Measurements from ENCODE around the gene TMEM184B.

TMEM184B gene

DNA sequence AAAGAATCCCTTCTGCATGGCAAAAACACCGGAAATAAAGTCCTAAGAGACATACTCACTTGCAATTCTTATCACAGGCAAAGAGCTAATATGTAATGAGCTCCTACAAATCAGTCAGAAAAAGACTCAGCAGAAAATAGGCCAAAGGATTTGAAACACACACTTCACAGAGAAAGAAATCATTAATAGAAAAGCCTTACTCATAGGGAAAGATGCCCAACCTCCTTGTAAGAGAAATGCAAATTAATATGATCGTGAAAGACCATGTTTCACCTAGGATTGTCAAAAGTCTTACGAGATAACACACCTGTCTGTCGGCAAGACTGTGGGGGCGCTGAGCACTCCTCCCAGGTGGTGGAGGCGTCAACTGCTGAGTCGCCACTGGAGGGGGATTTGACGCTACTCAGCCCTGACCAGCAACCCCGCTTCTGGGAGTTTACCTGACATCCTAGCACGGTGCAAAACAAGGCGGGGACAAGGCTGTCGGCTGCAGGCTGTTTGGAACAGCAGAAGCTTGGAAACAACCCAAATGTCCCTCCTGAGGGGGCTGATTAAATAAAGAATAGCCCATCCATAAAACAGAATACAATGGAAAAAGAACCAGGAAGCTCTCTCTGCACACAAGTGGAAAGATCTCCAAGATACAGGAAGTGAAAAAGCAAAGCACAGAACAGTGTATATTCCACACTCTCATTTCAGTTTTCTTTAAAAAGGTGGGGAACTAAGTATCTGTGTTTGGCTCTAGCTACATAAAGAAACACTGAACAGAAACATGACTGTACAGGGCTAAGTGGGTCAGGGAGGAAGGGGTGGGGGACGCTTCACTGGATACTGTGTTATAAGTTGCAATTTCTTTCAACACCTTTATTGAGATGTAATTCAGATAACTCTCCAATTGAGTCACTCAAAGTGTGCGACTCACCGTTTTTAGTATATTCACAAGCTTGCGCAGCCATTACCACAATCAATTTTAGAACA lies 33.0 kb upstream of the TMEM184B start:
- DNase-seq: no peak

GRCh38 chr22:38304526-38304925 lies 31.7 kb upstream of the TMEM184B start:
- no peak for DNase-seq

DNA sequence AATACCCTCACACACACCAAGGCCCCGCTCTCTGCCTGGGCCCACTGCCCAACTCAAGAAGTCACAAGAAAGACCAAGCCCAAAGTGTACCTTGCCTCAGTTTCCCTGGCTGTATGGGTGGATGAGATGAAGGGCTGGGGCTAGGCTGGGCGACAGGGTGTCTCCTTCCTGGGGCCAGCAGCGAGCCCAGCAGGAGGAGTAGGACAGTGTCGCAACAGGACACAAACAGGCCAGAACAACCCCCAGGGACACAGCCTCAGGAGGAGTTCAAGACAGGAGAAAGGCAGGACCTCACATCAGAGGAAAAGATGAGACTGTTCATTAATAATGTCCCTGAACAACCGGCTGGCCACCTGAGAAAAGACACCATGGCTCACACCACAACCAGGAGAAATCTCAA lies 31.2 kb upstream of the TMEM184B start:
- no peak for DNase-seq

DNA sequence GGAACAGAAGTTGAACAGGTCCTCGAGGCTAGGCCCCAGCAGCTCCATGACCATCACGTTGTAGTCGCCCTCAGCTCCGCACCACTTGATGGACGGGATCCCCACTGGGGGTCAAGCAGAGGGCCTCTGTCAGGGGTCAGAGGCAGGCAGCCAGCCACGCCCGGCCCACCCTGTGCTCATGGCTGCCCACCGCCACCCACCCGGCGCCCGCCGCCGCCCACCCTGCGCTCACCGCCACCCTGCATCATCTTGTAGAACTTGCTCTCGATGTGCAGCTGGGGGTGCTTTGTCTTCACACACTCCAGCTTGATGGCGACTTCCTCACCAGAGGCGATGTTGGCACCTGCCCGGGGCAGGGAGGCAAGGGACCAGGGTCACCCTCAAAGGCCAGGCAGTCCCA lies 30.1 kb upstream of the TMEM184B start:
- DNase-seq: no peak

GRCh38 chr22:38300946-38301345 lies 28.1 kb upstream of the TMEM184B start:
- no peak for DNase-seq

DNA sequence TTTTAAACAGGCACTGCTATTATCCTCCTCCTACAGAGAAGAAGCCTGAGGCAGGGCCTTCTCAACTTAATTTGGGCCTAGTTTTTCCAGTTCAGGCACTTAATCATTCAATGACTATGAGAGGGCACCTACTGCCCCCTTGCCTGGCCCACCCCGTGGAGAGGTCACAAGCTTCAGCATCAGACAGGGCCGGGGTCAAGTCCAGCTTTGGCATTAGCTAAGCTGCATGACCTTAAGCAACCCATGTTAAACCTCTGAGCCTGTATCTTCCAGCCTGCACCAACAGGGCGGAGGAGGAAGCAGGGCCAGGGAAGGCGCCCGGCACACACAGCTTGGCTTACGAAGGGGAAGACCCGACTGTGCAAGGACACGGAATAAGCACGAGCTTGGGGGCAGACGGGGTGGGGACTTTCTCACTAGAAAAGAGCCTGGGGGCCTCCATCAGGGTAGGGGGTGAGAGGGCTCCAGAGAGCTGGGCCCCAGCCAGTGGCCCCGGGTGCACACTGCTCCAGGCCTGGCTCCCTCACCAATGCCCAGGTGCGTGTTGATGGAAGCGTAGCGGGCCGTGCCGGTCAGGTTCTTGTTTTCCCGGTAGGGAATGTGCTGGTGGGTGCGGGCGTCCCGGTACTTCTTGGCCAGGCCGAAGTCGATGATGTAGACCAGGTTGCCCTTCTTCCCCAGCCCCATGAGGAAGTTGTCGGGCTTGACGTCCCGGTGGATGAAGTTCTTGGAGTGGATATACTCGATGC lies 27.6 kb upstream of the TMEM184B start:
- no peak for DNase-seq

- DNase-seq: no peak
Measured at GRCh38 chr22:38299770-38300102, 26.9 kb upstream of the TMEM184B start.

DNA sequence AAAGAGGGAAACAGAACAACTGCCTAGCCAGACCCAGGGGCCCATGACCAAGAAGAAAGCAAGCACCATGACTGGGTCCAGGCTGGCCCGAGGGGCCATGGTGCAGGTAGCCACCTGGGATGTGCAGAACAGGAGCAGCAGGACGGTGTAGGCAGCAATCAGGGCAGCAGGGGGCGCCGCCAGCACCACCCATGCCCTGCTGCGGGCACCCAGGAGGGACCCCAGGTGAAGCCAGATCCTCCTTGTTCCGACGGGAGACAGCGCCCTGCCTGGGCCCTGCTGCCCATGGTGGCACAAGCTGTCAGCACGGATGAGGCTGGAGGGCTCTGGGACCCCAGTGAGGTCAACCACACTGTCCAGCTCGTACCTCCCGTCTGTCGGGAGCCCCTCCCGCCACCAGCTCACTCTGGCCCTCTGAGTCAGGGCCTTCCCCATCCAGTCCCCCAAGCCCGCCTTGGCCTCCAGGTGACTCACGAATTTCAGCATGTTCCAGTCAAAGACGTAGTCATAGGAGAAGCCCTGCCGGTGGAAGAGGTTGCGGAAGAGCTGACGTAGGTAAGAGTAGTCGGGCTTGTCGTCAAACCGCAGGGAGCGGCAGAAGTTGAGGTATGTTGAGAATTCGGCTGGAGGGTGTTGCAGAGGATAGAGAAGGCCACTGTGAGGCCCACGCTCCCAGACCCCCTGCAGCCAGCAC lies 25.6 kb upstream of the TMEM184B start:
- DNase-seq: no peak

- no peak for DNase-seq
Measured at GRCh38 chr22:38296372-38296771, 23.6 kb upstream of the TMEM184B start.

- no peak for DNase-seq
Measured at GRCh38 chr22:38295863-38296262, 23.1 kb upstream of the TMEM184B start.

GRCh38 chr22:38295339-38295738 lies 22.5 kb upstream of the TMEM184B start:
- DNase-seq: no peak

- no peak for DNase-seq
Measured at GRCh38 chr22:38294193-38294592, 21.4 kb upstream of the TMEM184B start.

DNA sequence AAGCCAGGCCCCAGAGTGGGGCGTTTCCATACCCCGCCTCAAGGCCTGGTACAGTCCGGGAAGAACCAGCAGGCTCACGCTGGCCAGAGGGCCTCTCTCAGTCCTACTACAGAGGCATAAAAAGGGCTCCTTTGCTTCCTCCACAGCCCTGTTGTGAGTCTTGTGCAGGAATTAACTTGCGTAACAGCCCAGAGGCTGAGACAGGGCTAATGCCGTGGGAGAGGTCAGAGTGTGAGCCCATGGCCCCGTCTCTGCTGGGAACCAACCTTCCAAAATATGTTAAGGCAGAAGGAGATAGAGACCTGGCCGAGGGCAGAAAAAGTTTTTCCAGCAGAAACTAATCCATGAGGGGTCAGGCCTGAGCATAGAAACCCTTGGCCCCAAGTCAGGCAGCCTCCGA lies 19.9 kb upstream of the TMEM184B start:
- no peak for DNase-seq

GRCh38 chr22:38291201-38291777 lies 18.5 kb upstream of the TMEM184B start:
- DNase-seq: no peak

DNA sequence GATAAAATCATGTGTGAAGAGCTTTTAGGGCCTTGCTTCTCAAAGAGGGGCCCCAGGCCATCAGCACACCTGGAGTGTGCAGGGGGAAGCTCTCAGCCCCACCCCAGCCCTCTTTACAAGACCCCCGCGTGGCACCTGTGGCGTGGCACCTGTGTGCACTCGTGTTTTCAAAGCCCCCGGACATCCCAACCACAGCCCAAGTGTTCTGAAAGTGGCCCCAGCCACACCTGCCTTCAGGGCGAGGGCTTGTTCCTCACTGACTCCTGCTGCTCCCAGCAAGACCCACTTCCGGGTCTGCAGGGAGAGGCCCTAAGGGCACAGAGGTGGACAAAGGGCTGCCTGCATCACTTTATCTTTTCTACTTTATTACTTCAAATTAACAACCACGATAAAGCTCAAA lies 17.5 kb upstream of the TMEM184B start:
- no peak for DNase-seq

- DNase-seq: no peak
Measured at GRCh38 chr22:38289583-38290082, 16.8 kb upstream of the TMEM184B start.

- no peak for DNase-seq
Measured at GRCh38 chr22:38286915-38287669, 14.3 kb upstream of the TMEM184B start.

DNA sequence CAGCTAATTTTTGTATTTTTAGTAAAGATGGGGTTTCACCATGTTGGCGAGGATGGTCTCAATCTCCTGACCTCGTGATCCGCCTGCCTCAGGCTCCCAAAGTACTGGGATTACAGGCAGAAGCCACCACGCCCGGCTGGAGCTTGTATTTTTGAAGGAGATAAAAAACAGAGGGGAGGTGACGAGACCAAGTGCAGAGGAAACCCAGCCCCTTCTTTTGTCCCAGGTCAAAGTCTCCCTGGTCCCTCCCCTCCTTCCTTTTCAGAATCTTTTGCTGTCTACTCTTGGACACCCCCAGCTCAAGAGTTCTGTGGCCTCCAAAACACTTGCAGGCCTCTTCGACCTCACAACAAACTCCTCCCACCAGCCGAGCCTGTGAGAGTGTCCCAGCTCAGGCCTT lies 12.2 kb upstream of the TMEM184B start:
- no peak for DNase-seq

- DNase-seq: no peak
Measured at GRCh38 chr22:38284042-38284402, 11.2 kb upstream of the TMEM184B start.

DNA sequence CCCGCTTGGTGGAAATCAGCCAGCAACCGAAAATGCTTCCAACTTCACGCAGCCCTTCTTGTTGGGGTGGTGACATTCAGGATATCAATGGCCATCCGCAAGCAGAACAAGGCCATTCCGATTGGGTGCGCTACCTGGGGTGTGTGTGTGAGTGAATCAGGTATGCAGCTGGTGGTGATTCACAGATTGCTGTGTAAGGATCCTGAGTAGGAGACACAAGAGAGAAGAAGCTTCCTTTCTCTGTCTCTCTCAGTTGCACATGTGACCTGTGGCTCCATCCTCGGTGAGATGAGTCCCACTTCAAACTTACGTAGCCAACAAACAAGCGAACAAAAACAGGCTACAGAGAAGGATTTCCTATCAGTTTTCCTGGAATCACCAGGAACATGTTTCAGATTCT lies 9.6 kb upstream of the TMEM184B start:
- no peak for DNase-seq

GRCh38 chr22:38276166-38276565 lies 3.4 kb upstream of the TMEM184B start:
- DNase-seq: no peak

- no peak for DNase-seq
Measured at GRCh38 chr22:38273135-38273826, 471 bp upstream of the TMEM184B start.

Measured in GDM1 (cell line).